Neural cell (in vitro differentiated cells): Measurements from ENCODE around the gene DPP6. TPM values are rescaled to one million over a fixed set of nuclear protein-coding genes. Genes with fewer than 3 reads are reported as not detected.

Source experiments
- H2AFZ ChIP-seq: fragments of 200-600, 300-800 bp; sonication (generic), shearing (Covaris generic); 2 replicates; pipeline ENCODE4 v1.6.0; 2014; ENCODE audit warnings: low read depth, mild to moderate bottlenecking, antibody characterized with exemption, low read length, moderate library complexity
- H3F3A ChIP-seq: fragments of 200-600 bp; shearing (Covaris generic); 2 replicates; pipeline ENCODE4 v1.6.1; 2016; ENCODE audit warnings: mild to moderate bottlenecking, moderate library complexity, mixed read lengths, antibody characterized with exemption, low read length; ENCODE audit not compliant: insufficient read depth, poor library complexity, severe bottlenecking
- H3K27ac ChIP-seq: fragments of 200-600, 300-800 bp; sonication (generic), shearing (Covaris generic); 2 replicates; pipeline ENCODE4 v1.5.1; 2014; ENCODE audit warnings: mild to moderate bottlenecking, low read length, moderate library complexity
- H3K27me3 ChIP-seq: fragments of 300-800, 200-600 bp; sonication (generic), shearing (Covaris generic); 2 replicates; pipeline ENCODE4 v1.6.0; 2014; ENCODE audit warnings: mild to moderate bottlenecking, low read depth, low read length, moderate library complexity; ENCODE audit not compliant: insufficient read depth
- H3K36me3 ChIP-seq: fragments of 300-800, 200-600 bp; sonication (generic), shearing (Covaris generic); 2 replicates; pipeline ENCODE4 v1.5.1; 2014; ENCODE audit warnings: mild to moderate bottlenecking, antibody characterized with exemption, low read length, moderate library complexity; ENCODE audit not compliant: insufficient read depth
- H3K4me2 ChIP-seq: fragments of 300-800, 200-600 bp; sonication (generic), shearing (Covaris generic); 2 replicates; pipeline ENCODE4 v1.6.0; 2014; ENCODE audit warnings: mild to moderate bottlenecking, low read length
- H3K4me3 ChIP-seq: fragments of 300-800, 200-600 bp; sonication (generic), shearing (Covaris generic); 2 replicates; pipeline ENCODE4 v1.5.1; 2014; ENCODE audit warnings: mild to moderate bottlenecking, low read length, moderate library complexity
- H3K79me2 ChIP-seq: fragments of 200-600 bp; shearing (Covaris generic); replicated peaks from 2 replicates; pipeline ENCODE4 v1.6.0; 2014; ENCODE audit warnings: mild to moderate bottlenecking, low read length, moderate library complexity; ENCODE audit not compliant: insufficient read depth
- H3K9ac ChIP-seq: fragments of 300-800, 200-600 bp; sonication (generic), shearing (Covaris generic); 2 replicates; pipeline ENCODE4 v1.6.1; 2016; ENCODE audit warnings: mild to moderate bottlenecking, low read length, mixed read lengths
- H3K9me2 ChIP-seq: fragments of 200-600 bp; shearing (Covaris generic); 2 replicates; pipeline ENCODE4 v1.6.1; 2016; ENCODE audit warnings: mild to moderate bottlenecking, low read length, mixed read lengths; ENCODE audit not compliant: insufficient read depth
- H3K9me3 ChIP-seq: fragments of 200-600, 300-800 bp; sonication (generic), shearing (Covaris generic); 2 replicates; pipeline ENCODE4 v1.6.1; 2016; ENCODE audit warnings: mild to moderate bottlenecking, mixed run types, low read length, moderate library complexity, mixed read lengths
- H4K20me1 ChIP-seq: fragments of 200-600 bp; shearing (Covaris generic); 2 replicates; pipeline ENCODE4 v1.6.1; 2016; ENCODE audit warnings: mild to moderate bottlenecking, mixed run types; ENCODE audit not compliant: insufficient read depth
- EP300 ChIP-seq: fragments of 450-650 bp; conservative IDR thresholded peaks from 2 replicates; pipeline ENCODE4 v1.6.1; 2014; ENCODE audit warnings: antibody characterized with exemption, mild to moderate bottlenecking, moderate library complexity; ENCODE audit not compliant: poor library complexity, severe bottlenecking
- EZH2 ChIP-seq: fragments of 200-600, 300-800 bp; shearing (Covaris generic), sonication (generic); IDR thresholded peaks from 2 replicates; pipeline ENCODE4 v1.6.1; 2014; ENCODE audit warnings: antibody characterized with exemption, low read length, borderline replicate concordance, mild to moderate bottlenecking; ENCODE audit not compliant: insufficient read depth, poor library complexity, severe bottlenecking
- MXI1 ChIP-seq: fragments of 450-650 bp; conservative IDR thresholded peaks from 2 replicates; pipeline ENCODE4 v1.6.1; 2014; ENCODE audit warnings: antibody characterized with exemption, mild to moderate bottlenecking; ENCODE audit not compliant: poor library complexity, severe bottlenecking
- POLR2AphosphoS5 ChIP-seq: IDR thresholded peaks from 2 replicates; pipeline ENCODE4 v1.6.1; 2012
- RAD21 ChIP-seq: fragments of 450-650 bp; conservative IDR thresholded peaks from 2 replicates; pipeline ENCODE4 v1.6.1; 2014; ENCODE audit warnings: antibody characterized with exemption, mild to moderate bottlenecking, moderate library complexity
- SMC3 ChIP-seq: fragments of 450-650 bp; conservative IDR thresholded peaks from 2 replicates; pipeline ENCODE4 v1.6.1; 2014; ENCODE audit warnings: antibody characterized with exemption, mild to moderate bottlenecking, moderate library complexity; ENCODE audit not compliant: poor library complexity
- TAF1 ChIP-seq: IDR thresholded peaks from 2 replicates; pipeline ENCODE4 v1.6.1; 2012; ENCODE audit warnings: low read depth
- polyA plus RNA-seq: library from polyadenylated mRNA; depleted of rRNA; stranded (reverse); fragments of >200 nt; gene quantifications from 2 replicates; pipeline ENCODE4 v1.2.3, GENCODE V29; 2014
- TF ChIP-seq, protein P1 (sequence below): fragments of 450-650 bp; IDR thresholded peaks from 2 replicates; pipeline ENCODE4 v1.5.1; 2014; ENCODE audit warnings: antibody characterized with exemption, mild to moderate bottlenecking, moderate library complexity; ENCODE audit not compliant: poor library complexity, severe bottlenecking
- TF ChIP-seq, protein P2 (sequence below): IDR thresholded peaks from 2 replicates; pipeline ENCODE4 v1.6.1; 2012; ENCODE audit warnings: borderline replicate concordance

Gene DPP6
- polyA plus RNA-seq, 1 donor from 2014 or later = 20.4 TPM

DNA sequence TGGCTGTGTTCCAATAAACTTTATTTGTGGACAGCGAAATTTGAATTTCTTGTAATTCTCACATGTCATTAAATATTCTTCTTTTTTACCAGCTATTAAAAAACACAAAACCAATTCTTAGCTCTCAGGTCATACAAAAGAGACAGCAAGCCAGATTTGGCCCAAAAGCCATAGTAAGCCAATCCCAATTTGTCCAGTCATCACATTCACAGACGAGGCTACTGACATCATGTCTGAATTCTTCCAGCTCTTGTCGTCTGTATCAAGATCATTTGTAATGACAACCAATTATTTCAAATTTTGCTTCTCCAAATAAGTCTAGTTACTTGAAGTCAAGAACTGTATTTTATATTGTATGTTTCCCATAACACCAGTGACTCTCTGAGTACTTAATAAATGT lies 684.2 kb downstream of the DPP6 start:
- Histone ChIP-seq H3K27ac (no peak overlapping the region), H3K36me3 (no peaks in the 10 kb centered on the region), H3K4me2 (no peak overlapping the region), H3K9ac (no peak overlapping the region), H3K27me3 (no peaks in the 10 kb centered on the region), H3F3A (no peaks in the 10 kb centered on the region), H3K9me3 (no peaks in the 10 kb centered on the region), H3K79me2 (no peaks in the 10 kb centered on the region), H2AFZ (no peak overlapping the region), H3K4me3 (no peak overlapping the region), H4K20me1 (no peaks in the 10 kb centered on the region), H3K9me2 (no peaks in the 10 kb centered on the region)
- TF ChIP-seq MXI1 = no peak
- no peak for TF ChIP-seq TAF1
- TF ChIP-seq, protein P1, sequence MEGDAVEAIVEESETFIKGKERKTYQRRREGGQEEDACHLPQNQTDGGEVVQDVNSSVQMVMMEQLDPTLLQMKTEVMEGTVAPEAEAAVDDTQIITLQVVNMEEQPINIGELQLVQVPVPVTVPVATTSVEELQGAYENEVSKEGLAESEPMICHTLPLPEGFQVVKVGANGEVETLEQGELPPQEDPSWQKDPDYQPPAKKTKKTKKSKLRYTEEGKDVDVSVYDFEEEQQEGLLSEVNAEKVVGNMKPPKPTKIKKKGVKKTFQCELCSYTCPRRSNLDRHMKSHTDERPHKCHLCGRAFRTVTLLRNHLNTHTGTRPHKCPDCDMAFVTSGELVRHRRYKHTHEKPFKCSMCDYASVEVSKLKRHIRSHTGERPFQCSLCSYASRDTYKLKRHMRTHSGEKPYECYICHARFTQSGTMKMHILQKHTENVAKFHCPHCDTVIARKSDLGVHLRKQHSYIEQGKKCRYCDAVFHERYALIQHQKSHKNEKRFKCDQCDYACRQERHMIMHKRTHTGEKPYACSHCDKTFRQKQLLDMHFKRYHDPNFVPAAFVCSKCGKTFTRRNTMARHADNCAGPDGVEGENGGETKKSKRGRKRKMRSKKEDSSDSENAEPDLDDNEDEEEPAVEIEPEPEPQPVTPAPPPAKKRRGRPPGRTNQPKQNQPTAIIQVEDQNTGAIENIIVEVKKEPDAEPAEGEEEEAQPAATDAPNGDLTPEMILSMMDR = no peak
- no peak for TF ChIP-seq POLR2AphosphoS5
- TF ChIP-seq EZH2 = no peak
- TF ChIP-seq, protein P2, sequence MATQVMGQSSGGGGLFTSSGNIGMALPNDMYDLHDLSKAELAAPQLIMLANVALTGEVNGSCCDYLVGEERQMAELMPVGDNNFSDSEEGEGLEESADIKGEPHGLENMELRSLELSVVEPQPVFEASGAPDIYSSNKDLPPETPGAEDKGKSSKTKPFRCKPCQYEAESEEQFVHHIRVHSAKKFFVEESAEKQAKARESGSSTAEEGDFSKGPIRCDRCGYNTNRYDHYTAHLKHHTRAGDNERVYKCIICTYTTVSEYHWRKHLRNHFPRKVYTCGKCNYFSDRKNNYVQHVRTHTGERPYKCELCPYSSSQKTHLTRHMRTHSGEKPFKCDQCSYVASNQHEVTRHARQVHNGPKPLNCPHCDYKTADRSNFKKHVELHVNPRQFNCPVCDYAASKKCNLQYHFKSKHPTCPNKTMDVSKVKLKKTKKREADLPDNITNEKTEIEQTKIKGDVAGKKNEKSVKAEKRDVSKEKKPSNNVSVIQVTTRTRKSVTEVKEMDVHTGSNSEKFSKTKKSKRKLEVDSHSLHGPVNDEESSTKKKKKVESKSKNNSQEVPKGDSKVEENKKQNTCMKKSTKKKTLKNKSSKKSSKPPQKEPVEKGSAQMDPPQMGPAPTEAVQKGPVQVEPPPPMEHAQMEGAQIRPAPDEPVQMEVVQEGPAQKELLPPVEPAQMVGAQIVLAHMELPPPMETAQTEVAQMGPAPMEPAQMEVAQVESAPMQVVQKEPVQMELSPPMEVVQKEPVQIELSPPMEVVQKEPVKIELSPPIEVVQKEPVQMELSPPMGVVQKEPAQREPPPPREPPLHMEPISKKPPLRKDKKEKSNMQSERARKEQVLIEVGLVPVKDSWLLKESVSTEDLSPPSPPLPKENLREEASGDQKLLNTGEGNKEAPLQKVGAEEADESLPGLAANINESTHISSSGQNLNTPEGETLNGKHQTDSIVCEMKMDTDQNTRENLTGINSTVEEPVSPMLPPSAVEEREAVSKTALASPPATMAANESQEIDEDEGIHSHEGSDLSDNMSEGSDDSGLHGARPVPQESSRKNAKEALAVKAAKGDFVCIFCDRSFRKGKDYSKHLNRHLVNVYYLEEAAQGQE = no peak
- no peak for TF ChIP-seq SMC3
- TF ChIP-seq RAD21 = no peak
- TF ChIP-seq EP300 = no peak

GRCh38 chr7:154738216-154738615 lies 686.0 kb downstream of the DPP6 start:
- Histone ChIP-seq H2AFZ (no peak overlapping the region), H3K4me2 (no peak overlapping the region), H3K9ac (no peak overlapping the region), H3F3A (no peaks in the 10 kb centered on the region), H3K9me3 (no peaks in the 10 kb centered on the region), H3K36me3 (no peaks in the 10 kb centered on the region), H3K27me3 (no peaks in the 10 kb centered on the region), H3K4me3 (no peak overlapping the region), H3K27ac (no peak overlapping the region), H3K79me2 (no peaks in the 10 kb centered on the region), H4K20me1 (no peaks in the 10 kb centered on the region), H3K9me2 (no peaks in the 10 kb centered on the region)
- TF ChIP-seq, protein P1 = no peak
- no peak for TF ChIP-seq RAD21
- no peak for TF ChIP-seq POLR2AphosphoS5
- TF ChIP-seq EZH2 = no peak
- no peak for TF ChIP-seq SMC3
- TF ChIP-seq, protein P2 = no peak
- TF ChIP-seq TAF1 = no peak
- no peak for TF ChIP-seq MXI1
- TF ChIP-seq EP300 = no peak
